Suprapubic skin (tissue), 4 donors: ENCODE results near the gene RABL2A. TPM values are rescaled to one million over a fixed set of nuclear protein-coding genes. Genes with fewer than 3 reads are reported as not detected.

ENCODE experiments used
- DNase-seq, 2 donors: peaks; one replicate each; pipeline ENCODE4 v3.0.0-alpha.2; 2019; ENCODE audit warnings: low spot score in 2 of 2
- H3K27ac ChIP-seq: fragments of 200-600 bp; sonication (generic); one replicate; pipeline ENCODE4 v1.5.1; 2019
- H3K27me3 ChIP-seq: fragments of 200-600 bp; sonication (generic); one replicate; pipeline ENCODE4 v1.5.1; 2019
- H3K36me3 ChIP-seq: fragments of 200-600 bp; sonication (generic); one replicate; pipeline ENCODE4 v1.5.1; 2019
- H3K4me1 ChIP-seq: fragments of 200-600 bp; sonication (generic); one replicate; pipeline ENCODE4 v1.5.1; 2019
- H3K4me3 ChIP-seq: fragments of 200-600 bp; sonication (generic); one replicate; pipeline ENCODE4 v1.5.1; 2019; ENCODE audit warnings: mild to moderate bottlenecking
- H3K9me3 ChIP-seq: fragments of 200-600 bp; sonication (generic); one replicate; pipeline ENCODE4 v1.5.1; 2019
- CTCF ChIP-seq, 2 donors: fragments of 200-600 bp in 1 of 2; fragments of 450-650 bp in 1 of 2; sonication (generic) in 1 of 2; IDR thresholded peaks; one replicate each; pipeline ENCODE4 v1.5.1; 2016 to 2019; ENCODE audit warnings: antibody characterized with exemption in 2 of 2, mild to moderate bottlenecking in 1 of 2, moderate library complexity in 1 of 2
- EP300 ChIP-seq: sonication (generic); formaldehyde crosslinking; IDR thresholded peaks from one replicate; pipeline ENCODE4 v1.6.1; 2017; ENCODE audit warnings: antibody characterized with exemption
- POLR2A ChIP-seq, 2 donors: fragments of 450-650 bp; IDR thresholded peaks; one replicate each; pipeline ENCODE4 v1.6.1; 2017; ENCODE audit warnings: antibody characterized with exemption in 2 of 2, mild to moderate bottlenecking in 2 of 2, moderate library complexity in 2 of 2
- POLR2AphosphoS5 ChIP-seq, 3 donors: sonication (generic); formaldehyde crosslinking; IDR thresholded peaks; one replicate each; pipeline ENCODE4 v1.6.1; 2017; ENCODE audit warnings: antibody characterized with exemption in 3 of 3
- WGBS: methylation state at CpG from one replicate; pipeline ENCODE4 v1.1.5; 2018; 5-methylcytosine and 5-hydroxymethylcytosine counted together
- total RNA-seq, 4 donors: library from RNA; depleted of rRNA; stranded (reverse); fragments of >200 nt; gene quantifications; one replicate each; pipeline ENCODE4 v1.1.0, GENCODE V29; 2016

The RABL2A gene
- total RNA-seq, 4 donors from 2014 or later: 11.9 to 28.8 (median 17.7) TPM

GRCh38 chr2:113672326-113672932, 45.4 kb downstream of the RABL2A start:
- no peaks in the 10 kb centered on the region for H3K27me3 ChIP-seq
- no peak for DNase-seq
- no peak for TF ChIP-seq CTCF (IDR thresholded peaks at IDR 0.05)
- TF ChIP-seq POLR2AphosphoS5 (IDR thresholded peaks at IDR 0.05): no peak
- no peak for TF ChIP-seq POLR2A (IDR thresholded peaks at IDR 0.05)
- TF ChIP-seq EP300: no peak
- no peaks in the 10 kb centered on the region for H3K4me1 ChIP-seq
- 67% methylated on average over 7 of the region's 7 CpGs for WGBS
- H3K4me3 ChIP-seq: no peak overlapping the region
- H3K9me3 ChIP-seq: no peaks in the 10 kb centered on the region
- H3K27ac ChIP-seq: no peak overlapping the region
- no peaks in the 10 kb centered on the region for H3K36me3 ChIP-seq

GRCh38 chr2:113675875-113676274, 48.8 kb downstream of the RABL2A start:
- H3K4me3 ChIP-seq: no peak overlapping the region
- DNase-seq: no peak
- H3K27ac ChIP-seq: no peak overlapping the region
- 64% methylated on average over 9 of the region's 9 CpGs for WGBS
- H3K9me3 ChIP-seq: no peaks in the 10 kb centered on the region
- no peaks in the 10 kb centered on the region for H3K36me3 ChIP-seq
- TF ChIP-seq CTCF (IDR thresholded peaks at IDR 0.05) (no peak), POLR2A (IDR thresholded peaks at IDR 0.05) (no peak), POLR2AphosphoS5 (IDR thresholded peaks at IDR 0.05) (no peak)
- no peaks in the 10 kb centered on the region for H3K27me3 ChIP-seq
- H3K4me1 ChIP-seq: no peaks in the 10 kb centered on the region

GRCh38 chr2:113676623-113677266, 49.7 kb downstream of the RABL2A start:
- no peak for TF ChIP-seq POLR2A (IDR thresholded peaks at IDR 0.05)
- TF ChIP-seq EP300: no peak
- TF ChIP-seq CTCF (IDR thresholded peaks at IDR 0.05): no peak
- no peak for TF ChIP-seq POLR2AphosphoS5 (IDR thresholded peaks at IDR 0.05)
- Histone ChIP-seq H3K27me3 (no peaks in the 10 kb centered on the region), H3K4me1 (no peaks in the 10 kb centered on the region), H3K9me3 (no peaks in the 10 kb centered on the region), H3K36me3 (no peaks in the 10 kb centered on the region), H3K27ac (no peak overlapping the region), H3K4me3 (no peak overlapping the region)
- 97% methylated on average over 4 of the region's 4 CpGs for WGBS
- no peak for DNase-seq

- WGBS: 82% methylated on average over 2 of the region's 2 CpGs
- Histone ChIP-seq H3K27ac (no peak overlapping the region), H3K9me3 (no peaks in the 10 kb centered on the region), H3K27me3 (no peaks in the 10 kb centered on the region), H3K4me3 (no peak overlapping the region), H3K36me3 (no peaks in the 10 kb centered on the region), H3K4me1 (no peaks in the 10 kb centered on the region)
- no peak for DNase-seq
- TF ChIP-seq CTCF (IDR thresholded peaks at IDR 0.05) (no peak), POLR2A (IDR thresholded peaks at IDR 0.05) (no peak), EP300 (no peak), POLR2AphosphoS5 (IDR thresholded peaks at IDR 0.05) (no peak)
Observed at GRCh38 chr2:113677330-113677729, 50.3 kb downstream of the RABL2A start.

- WGBS: 87% methylated on average over 8 of the region's 8 CpGs
- no peak for DNase-seq
- no peak for TF ChIP-seq POLR2A (IDR thresholded peaks at IDR 0.05)
- no peak for TF ChIP-seq POLR2AphosphoS5 (IDR thresholded peaks at IDR 0.05)
- TF ChIP-seq CTCF (IDR thresholded peaks at IDR 0.05): no peak
- no peak for TF ChIP-seq EP300
Observed at GRCh38 chr2:113679457-113679856, 52.4 kb downstream of the RABL2A start.

More at GRCh38 chr2:113679457-113679856, 52.4 kb downstream of the RABL2A start:
- Histone ChIP-seq H3K27me3 (no peaks in the 10 kb centered on the region), H3K9me3 (no peaks in the 10 kb centered on the region), H3K36me3 (no peaks in the 10 kb centered on the region), H3K4me1 (no peaks in the 10 kb centered on the region), H3K27ac (no peak overlapping the region), H3K4me3 (no peak overlapping the region)
